ENCODE measurements around the gene PINK1. TPM values are rescaled to one million over a fixed set of nuclear protein-coding genes. Genes with fewer than 3 reads are reported as not detected.

PINK1 gene
- total and polyA plus RNA-seq, 2 of the 13 experiments (the other 11 are each of a cell fraction or from before 2014, with no cell fraction given): 15.3 to 16.1 TPM

DNA sequence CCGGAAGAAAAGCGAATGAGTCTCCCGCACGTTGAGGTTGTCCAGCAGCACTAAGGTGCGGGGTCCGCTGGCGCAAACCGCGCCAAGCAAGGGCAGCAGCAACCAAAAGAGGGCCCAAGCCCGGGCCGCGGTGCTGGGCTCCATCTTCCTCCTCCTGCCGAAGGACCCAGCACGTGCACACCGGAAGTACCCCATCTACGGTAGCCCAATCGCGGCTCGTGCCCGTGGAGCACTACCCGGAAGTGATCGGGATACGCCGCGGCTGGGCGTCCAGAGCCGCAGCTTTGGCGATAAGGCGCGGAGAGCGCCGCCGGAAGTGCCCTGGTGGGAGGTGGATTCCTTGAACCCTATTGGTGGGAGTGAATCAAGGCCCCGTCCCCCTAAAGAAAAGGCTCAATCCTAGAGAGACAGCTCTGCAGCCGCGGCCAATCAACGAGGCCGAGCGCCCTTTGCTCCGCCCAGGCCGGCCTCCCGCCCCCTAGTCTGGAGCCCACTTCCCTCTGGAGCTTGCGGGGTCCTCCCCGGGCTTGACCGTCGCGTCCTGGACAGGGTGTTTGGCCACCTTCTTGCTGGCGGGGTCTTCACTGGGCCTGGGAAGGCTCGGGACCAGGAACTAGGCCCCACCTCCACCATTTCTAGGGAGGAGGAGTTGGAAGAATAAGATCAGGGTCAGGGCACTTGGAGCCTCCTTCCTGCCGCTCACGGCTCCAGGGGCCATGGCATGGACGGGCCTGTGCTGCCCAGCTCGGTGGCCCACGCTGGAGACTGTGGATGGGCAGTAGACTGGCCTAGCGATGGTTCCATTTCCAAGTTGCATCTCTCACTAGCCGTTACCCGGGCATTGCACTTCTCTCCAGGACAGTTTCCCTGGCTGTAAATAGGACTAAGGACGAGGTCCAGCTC, 28.2 kb downstream of the PINK1 start, which contains the start of gene DDOST (continued):
- TF ChIP-seq, protein P1, sequence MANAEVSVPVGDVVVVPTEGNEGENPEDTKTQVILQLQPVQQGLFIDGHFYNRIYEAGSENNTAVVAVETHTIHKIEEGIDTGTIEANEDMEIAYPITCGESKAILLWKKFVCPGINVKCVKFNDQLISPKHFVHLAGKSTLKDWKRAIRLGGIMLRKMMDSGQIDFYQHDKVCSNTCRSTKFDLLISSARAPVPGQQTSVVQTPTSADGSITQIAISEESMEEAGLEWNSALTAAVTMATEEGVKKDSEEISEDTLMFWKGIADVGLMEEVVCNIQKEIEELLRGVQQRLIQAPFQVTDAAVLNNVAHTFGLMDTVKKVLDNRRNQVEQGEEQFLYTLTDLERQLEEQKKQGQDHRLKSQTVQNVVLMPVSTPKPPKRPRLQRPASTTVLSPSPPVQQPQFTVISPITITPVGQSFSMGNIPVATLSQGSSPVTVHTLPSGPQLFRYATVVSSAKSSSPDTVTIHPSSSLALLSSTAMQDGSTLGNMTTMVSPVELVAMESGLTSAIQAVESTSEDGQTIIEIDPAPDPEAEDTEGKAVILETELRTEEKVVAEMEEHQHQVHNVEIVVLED (CRISPR knock-in tag; IDR thresholded peaks at IDR 0.05; ENCODE audit: borderline replicate concordance): peak; percentile 91
- TF ChIP-seq CBX5 (CRISPR knock-in tag; IDR thresholded peaks at IDR 0.05; ENCODE audit: borderline replicate concordance) (peak; percentile 23; the same call in 1 of the 2 replicates), TAF1 (CRISPR knock-in tag; IDR thresholded peaks at IDR 0.05) (peak; percentile 84), MTA3 (CRISPR knock-in tag; IDR thresholded peaks at IDR 0.05) (no peak), ZNF383 (CRISPR knock-in tag; IDR thresholded peaks at IDR 0.05; ENCODE audit: borderline replicate concordance) (no peak), THAP11 (CRISPR knock-in tag; IDR thresholded peaks at IDR 0.05) (peak; percentile 94), SSRP1 (CRISPR knock-in tag; IDR thresholded peaks at IDR 0.05) (no peak), ZNF136 (CRISPR knock-in tag; IDR thresholded peaks at IDR 0.05; ENCODE audit: low read depth) (0 out of 2 replicates have a peak, but pooled peaks have one; percentile 17), MAZ (IDR thresholded peaks at IDR 0.05; ENCODE audit: borderline replicate concordance, low read depth, low read length) (no peak), MAZ (CRISPR knock-in tag; IDR thresholded peaks at IDR 0.05; ENCODE audit: low read depth) (peak; percentile 40; the same call in 1 of the 2 replicates), HNRNPLL (IDR thresholded peaks at IDR 0.05; ENCODE audit: low read depth, low read length, poor library complexity, severe bottlenecking) (peak; percentile 68), ZNF83 (CRISPR knock-in tag; IDR thresholded peaks at IDR 0.05; ENCODE audit: borderline replicate concordance) (no peak), IRF2 (CRISPR knock-in tag; IDR thresholded peaks at IDR 0.05) (peak; percentile 75; the same call in 1 of the 2 replicates), MAFG (CRISPR knock-in tag; IDR thresholded peaks at IDR 0.05) (no peak), HDAC2 (CRISPR knock-in tag; IDR thresholded peaks at IDR 0.05) (peak; percentile 62; the same call in 1 of the 2 replicates), ZBTB8A (CRISPR knock-in tag; IDR thresholded peaks at IDR 0.05; ENCODE audit: borderline replicate concordance, low read depth) (no peak), ZNF672 (CRISPR knock-in tag; IDR thresholded peaks at IDR 0.05) (no peak), ARNTL (CRISPR knock-in tag; IDR thresholded peaks at IDR 0.05) (peak; percentile 41; the same call in 1 of the 2 replicates), CREM (IDR thresholded peaks at IDR 0.05) (peak; percentile 83), CREM (CRISPR knock-in tag; IDR thresholded peaks at IDR 0.05) (no peak), RFXAP (CRISPR knock-in tag; IDR thresholded peaks at IDR 0.05; ENCODE audit: borderline replicate concordance) (peak; percentile 78; the same call in 1 of the 2 replicates)
- TF ChIP-seq, protein P2, sequence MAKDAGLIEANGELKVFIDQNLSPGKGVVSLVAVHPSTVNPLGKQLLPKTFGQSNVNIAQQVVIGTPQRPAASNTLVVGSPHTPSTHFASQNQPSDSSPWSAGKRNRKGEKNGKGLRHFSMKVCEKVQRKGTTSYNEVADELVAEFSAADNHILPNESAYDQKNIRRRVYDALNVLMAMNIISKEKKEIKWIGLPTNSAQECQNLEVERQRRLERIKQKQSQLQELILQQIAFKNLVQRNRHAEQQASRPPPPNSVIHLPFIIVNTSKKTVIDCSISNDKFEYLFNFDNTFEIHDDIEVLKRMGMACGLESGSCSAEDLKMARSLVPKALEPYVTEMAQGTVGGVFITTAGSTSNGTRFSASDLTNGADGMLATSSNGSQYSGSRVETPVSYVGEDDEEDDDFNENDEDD (CRISPR knock-in tag; IDR thresholded peaks at IDR 0.05; ENCODE audit: borderline replicate concordance): peak; percentile 71; the same call in 1 of the 2 replicates
- TF ChIP-seq, protein P3, sequence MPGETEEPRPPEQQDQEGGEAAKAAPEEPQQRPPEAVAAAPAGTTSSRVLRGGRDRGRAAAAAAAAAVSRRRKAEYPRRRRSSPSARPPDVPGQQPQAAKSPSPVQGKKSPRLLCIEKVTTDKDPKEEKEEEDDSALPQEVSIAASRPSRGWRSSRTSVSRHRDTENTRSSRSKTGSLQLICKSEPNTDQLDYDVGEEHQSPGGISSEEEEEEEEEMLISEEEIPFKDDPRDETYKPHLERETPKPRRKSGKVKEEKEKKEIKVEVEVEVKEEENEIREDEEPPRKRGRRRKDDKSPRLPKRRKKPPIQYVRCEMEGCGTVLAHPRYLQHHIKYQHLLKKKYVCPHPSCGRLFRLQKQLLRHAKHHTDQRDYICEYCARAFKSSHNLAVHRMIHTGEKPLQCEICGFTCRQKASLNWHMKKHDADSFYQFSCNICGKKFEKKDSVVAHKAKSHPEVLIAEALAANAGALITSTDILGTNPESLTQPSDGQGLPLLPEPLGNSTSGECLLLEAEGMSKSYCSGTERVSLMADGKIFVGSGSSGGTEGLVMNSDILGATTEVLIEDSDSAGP (CRISPR knock-in tag; IDR thresholded peaks at IDR 0.05; ENCODE audit: borderline replicate concordance): no peak; the same call in 1 of the 2 replicates
- TF ChIP-seq, protein P4, sequence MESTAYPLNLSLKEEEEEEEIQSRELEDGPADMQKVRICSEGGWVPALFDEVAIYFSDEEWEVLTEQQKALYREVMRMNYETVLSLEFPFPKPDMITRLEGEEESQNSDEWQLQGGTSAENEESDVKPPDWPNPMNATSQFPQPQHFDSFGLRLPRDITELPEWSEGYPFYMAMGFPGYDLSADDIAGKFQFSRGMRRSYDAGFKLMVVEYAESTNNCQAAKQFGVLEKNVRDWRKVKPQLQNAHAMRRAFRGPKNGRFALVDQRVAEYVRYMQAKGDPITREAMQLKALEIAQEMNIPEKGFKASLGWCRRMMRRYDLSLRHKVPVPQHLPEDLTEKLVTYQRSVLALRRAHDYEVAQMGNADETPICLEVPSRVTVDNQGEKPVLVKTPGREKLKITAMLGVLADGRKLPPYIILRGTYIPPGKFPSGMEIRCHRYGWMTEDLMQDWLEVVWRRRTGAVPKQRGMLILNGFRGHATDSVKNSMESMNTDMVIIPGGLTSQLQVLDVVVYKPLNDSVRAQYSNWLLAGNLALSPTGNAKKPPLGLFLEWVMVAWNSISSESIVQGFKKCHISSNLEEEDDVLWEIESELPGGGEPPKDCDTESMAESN (CRISPR knock-in tag; conservative IDR thresholded peaks at IDR 0.05): peak; percentile 43; the same call in 1 of the 2 replicates

Data from HepG2 (cell line).